IPS-15b (cell line): ENCODE measurements around the gene RHEBL1.

Source experiments
- H3K27me3 ChIP-seq: one replicate; pipeline ENCODE4 v1.6.1; 2013; ENCODE audit warnings: low read length; ENCODE audit not compliant: control insufficient read depth, insufficient read depth
- H3K36me3 ChIP-seq: one replicate; pipeline ENCODE4 v1.6.1; 2013; ENCODE audit warnings: low read length; ENCODE audit not compliant: control insufficient read depth, insufficient read depth
- H3K4me1 ChIP-seq: one replicate; pipeline ENCODE4 v1.6.1; 2013; ENCODE audit warnings: mild to moderate bottlenecking, low read length; ENCODE audit not compliant: control insufficient read depth, insufficient read depth
- H3K4me3 ChIP-seq: one replicate; pipeline ENCODE4 v1.5.1; 2013; ENCODE audit warnings: low read depth, low read length
- H3K9ac ChIP-seq: one replicate; pipeline ENCODE4 v1.6.1; 2013; ENCODE audit warnings: low read depth, mild to moderate bottlenecking, low read length
- H3K9me3 ChIP-seq: one replicate; pipeline ENCODE4 v1.6.1; 2013; ENCODE audit warnings: mild to moderate bottlenecking, low read length; ENCODE audit not compliant: control insufficient read depth, insufficient read depth

RHEBL1 gene

GRCh38 chr12:49059045-49059298, 10.8 kb downstream of the RHEBL1 start:
- Histone ChIP-seq H3K9ac (peak overlapping the region; percentile 97), H3K4me3 (peak overlapping the region; percentile 85), H3K36me3 (peaks cover 10% of the 10 kb centered on the region), H3K9me3 (no peaks in the 10 kb centered on the region), H3K4me1 (peaks cover 23% of the 10 kb centered on the region), H3K27me3 (no peaks in the 10 kb centered on the region)

- Histone ChIP-seq H3K9me3 (no peaks in the 10 kb centered on the region), H3K4me3 (peak overlapping the region; percentile 85), H3K27me3 (no peaks in the 10 kb centered on the region), H3K9ac (peak overlapping the region; percentile 97), H3K36me3 (peaks cover 10% of the 10 kb centered on the region), H3K4me1 (peaks cover 23% of the 10 kb centered on the region)
Observed at GRCh38 chr12:49058366-49059044, 11.3 kb downstream of the RHEBL1 start.

- Histone ChIP-seq H3K4me3 (peak overlapping the region; percentile 85), H3K4me1 (peaks cover 23% of the 10 kb centered on the region), H3K27me3 (no peaks in the 10 kb centered on the region), H3K9ac (peak overlapping the region; percentile 8), H3K9me3 (no peaks in the 10 kb centered on the region), H3K36me3 (peaks cover 17% of the 10 kb centered on the region)
Observed at GRCh38 chr12:49057888-49058287, 11.9 kb downstream of the RHEBL1 start.

- H3K4me1 ChIP-seq: peaks cover 23% of the 10 kb centered on the region
- peaks cover 34% of the 10 kb centered on the region for H3K36me3 ChIP-seq
- H3K9me3 ChIP-seq: no peaks in the 10 kb centered on the region
- peak overlapping the region; percentile 60 for H3K9ac ChIP-seq
- H3K4me3 ChIP-seq: peak overlapping the region; percentile 37
- H3K27me3 ChIP-seq: no peaks in the 10 kb centered on the region
Observed at GRCh38 chr12:49055978-49056754, 13.6 kb downstream of the RHEBL1 start.

GRCh38 chr12:49055092-49055491, 14.7 kb downstream of the RHEBL1 start:
- Histone ChIP-seq H3K9ac (no peak overlapping the region), H3K9me3 (no peaks in the 10 kb centered on the region), H3K4me1 (peaks cover 23% of the 10 kb centered on the region), H3K27me3 (no peaks in the 10 kb centered on the region), H3K4me3 (no peak overlapping the region), H3K36me3 (peaks cover 42% of the 10 kb centered on the region)

DNA sequence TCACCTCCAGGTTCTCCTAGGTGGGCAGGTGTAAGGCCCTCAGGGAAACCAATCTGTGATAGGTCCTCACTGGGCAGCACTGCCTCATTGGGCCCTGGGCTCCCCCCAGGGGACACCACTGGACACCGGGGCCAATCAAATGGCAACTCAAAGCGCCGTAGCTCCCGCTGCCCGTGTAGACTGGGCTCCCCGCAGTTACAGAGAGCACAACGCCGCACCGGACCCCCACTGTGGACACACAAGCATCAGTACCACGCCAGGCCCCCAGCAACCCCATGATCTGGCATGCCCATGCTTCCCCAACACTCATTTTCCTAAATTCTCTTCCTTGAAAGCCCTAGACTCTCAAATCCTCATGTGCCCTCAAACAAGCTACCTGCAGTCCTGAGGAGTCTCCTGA, 15.3 kb downstream of the RHEBL1 start:
- Histone ChIP-seq H3K4me3 (no peak overlapping the region), H3K9ac (no peak overlapping the region), H3K36me3 (peaks cover 45% of the 10 kb centered on the region), H3K27me3 (no peaks in the 10 kb centered on the region), H3K4me1 (peaks cover 23% of the 10 kb centered on the region), H3K9me3 (no peaks in the 10 kb centered on the region)

- Histone ChIP-seq H3K36me3 (peaks cover 50% of the 10 kb centered on the region), H3K9me3 (no peaks in the 10 kb centered on the region), H3K4me1 (peaks cover 23% of the 10 kb centered on the region), H3K9ac (no peak overlapping the region), H3K4me3 (no peak overlapping the region), H3K27me3 (no peaks in the 10 kb centered on the region)
Observed at GRCh38 chr12:49054096-49054495, 15.7 kb downstream of the RHEBL1 start.

DNA sequence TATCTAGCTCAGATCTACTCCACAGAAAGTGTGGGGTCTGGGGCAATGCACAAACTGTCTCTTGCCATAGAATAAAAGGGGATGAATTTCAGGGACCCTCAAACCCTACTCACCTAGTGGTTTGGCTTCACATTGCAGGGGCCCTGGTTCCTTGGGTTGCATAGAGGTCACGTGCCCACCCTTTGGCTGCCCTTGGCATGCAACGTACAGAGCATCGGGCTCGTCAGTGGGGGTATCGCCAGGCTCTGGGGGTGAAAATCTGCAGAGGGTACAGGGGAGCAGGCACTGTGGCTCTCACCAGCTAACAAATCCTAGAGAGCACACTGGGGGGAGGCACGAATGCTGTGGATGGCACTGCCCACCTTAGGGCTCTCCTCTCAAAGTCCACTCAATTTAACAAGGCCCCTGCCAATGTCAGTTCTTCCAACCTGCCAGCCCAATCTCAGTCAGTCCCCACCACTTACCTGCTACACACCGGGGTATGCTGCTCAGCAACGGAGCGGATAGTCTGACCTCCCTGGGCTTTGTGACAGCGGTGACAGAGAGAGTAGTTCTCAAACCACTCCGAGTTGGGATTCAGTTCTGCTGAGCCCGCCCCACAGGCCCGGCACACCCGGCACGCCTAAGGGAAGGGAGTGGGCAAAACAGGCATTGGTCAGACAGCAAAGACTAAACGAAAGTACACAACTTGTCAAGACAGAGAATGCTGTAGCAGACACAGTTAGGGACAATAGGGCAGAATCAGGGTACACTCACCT, 17.1 kb downstream of the RHEBL1 start:
- Histone ChIP-seq H3K4me1 (peaks cover 15% of the 10 kb centered on the region), H3K9ac (no peak overlapping the region), H3K36me3 (peaks cover 63% of the 10 kb centered on the region), H3K27me3 (no peaks in the 10 kb centered on the region), H3K9me3 (no peaks in the 10 kb centered on the region), H3K4me3 (no peak overlapping the region)

GRCh38 chr12:49051777-49052438, 17.9 kb downstream of the RHEBL1 start:
- H3K27me3 ChIP-seq: no peaks in the 10 kb centered on the region
- no peak overlapping the region for H3K9ac ChIP-seq
- no peaks in the 10 kb centered on the region for H3K9me3 ChIP-seq
- peaks cover 10% of the 10 kb centered on the region for H3K4me1 ChIP-seq
- H3K4me3 ChIP-seq: no peak overlapping the region
- peaks cover 66% of the 10 kb centered on the region for H3K36me3 ChIP-seq

GRCh38 chr12:49051373-49051764, 18.4 kb downstream of the RHEBL1 start:
- no peak overlapping the region for H3K4me3 ChIP-seq
- no peaks in the 10 kb centered on the region for H3K9me3 ChIP-seq
- H3K4me1 ChIP-seq: peaks cover 8% of the 10 kb centered on the region
- H3K9ac ChIP-seq: no peak overlapping the region
- H3K27me3 ChIP-seq: no peaks in the 10 kb centered on the region
- H3K36me3 ChIP-seq: peaks cover 69% of the 10 kb centered on the region

DNA sequence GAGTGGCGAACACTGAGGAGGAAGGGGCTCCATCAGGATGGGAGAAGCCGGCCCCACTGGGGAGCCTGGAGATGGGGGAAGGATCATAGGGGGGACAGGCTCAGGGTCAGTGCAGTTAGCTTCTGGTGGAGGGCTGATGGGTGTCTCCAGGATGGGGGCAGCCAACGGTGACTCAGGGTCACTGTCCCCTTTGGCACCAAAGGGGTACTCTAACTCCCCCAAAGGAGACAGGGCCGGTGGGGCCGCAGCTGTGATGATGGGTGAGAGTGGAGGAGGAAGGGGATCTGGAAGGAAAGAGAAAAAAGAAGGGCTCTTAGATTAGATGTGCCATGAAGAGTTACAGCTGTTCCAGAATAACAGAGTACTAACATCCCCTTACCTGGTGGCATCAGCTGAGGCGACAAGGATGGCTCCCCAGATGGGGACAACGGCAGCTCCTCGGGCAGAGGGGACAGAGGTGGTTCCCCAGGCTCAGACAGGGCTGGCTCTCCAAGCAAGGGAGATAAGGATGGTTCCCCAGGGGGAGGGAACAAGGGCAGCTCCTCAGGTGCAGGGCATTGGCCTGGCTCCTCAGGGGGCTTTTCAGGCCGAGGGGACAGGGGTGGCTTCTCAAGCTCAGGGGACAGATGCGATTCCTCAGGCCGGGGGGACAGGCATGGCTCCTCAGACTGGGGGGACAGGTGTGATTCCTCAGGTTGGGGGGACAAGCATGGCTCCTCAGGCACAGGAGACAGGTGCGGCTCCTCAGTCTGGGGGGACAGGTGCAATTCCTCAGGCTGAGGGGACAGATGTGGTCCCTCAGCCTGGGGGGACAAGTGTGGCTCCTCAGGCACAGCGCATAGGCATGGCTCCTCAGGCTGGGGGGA, 19.0 kb downstream of the RHEBL1 start:
- H3K36me3 ChIP-seq: peaks cover 75% of the 10 kb centered on the region
- H3K4me1 ChIP-seq: peaks cover 2% of the 10 kb centered on the region
- no peaks in the 10 kb centered on the region for H3K9me3 ChIP-seq
- H3K9ac ChIP-seq: no peak overlapping the region
- H3K4me3 ChIP-seq: no peak overlapping the region
- no peaks in the 10 kb centered on the region for H3K27me3 ChIP-seq
